Lower lobe of right lung (tissue), 2 donors: ENCODE data around the gene SREBF1. TPM values are rescaled to one million over a fixed set of nuclear protein-coding genes. Genes with fewer than 3 reads are reported as not detected.

Source experiments
- ATAC-seq, 2 donors: fragments of 200-7000 bp; cut with Tn5 transposase; one replicate each; pipeline ENCODE4 v1.9.1; 2020 to 2022; ENCODE audit warnings: mild to moderate bottlenecking in 2 of 2, moderate library complexity in 2 of 2
- DNase-seq: peaks from one replicate; pipeline ENCODE4 v3.0.0-alpha.2; 2020
- H3K27ac ChIP-seq: fragments of 200-600 bp; one replicate; pipeline ENCODE4 v1.8.0; 2022
- H3K27me3 ChIP-seq: fragments of 200-600 bp; one replicate; pipeline ENCODE4 v1.8.0; 2022; ENCODE audit warnings: low read depth
- H3K36me3 ChIP-seq: fragments of 200-600 bp; one replicate; pipeline ENCODE4 v1.8.0; 2022; ENCODE audit warnings: mild to moderate bottlenecking
- H3K4me1 ChIP-seq: fragments of 200-600 bp; one replicate; pipeline ENCODE4 v1.8.0; 2022
- H3K4me3 ChIP-seq: fragments of 200-600 bp; one replicate; pipeline ENCODE4 v1.8.0; 2022; ENCODE audit warnings: mild to moderate bottlenecking
- H3K9me3 ChIP-seq: fragments of 200-600 bp; one replicate; pipeline ENCODE4 v1.8.0; 2022
- CTCF ChIP-seq: fragments of 200-600 bp; IDR thresholded peaks from one replicate; pipeline ENCODE4 v1.8.0; 2022; ENCODE audit warnings: antibody characterized with exemption, mild to moderate bottlenecking
- intact Hi-C: fragments of 100-400 bp; cut with DNase I; formaldehyde crosslinking; loops from one replicate; pipeline ENCODE4 v1.11.0; 2022
- total RNA-seq: library from RNA; stranded (reverse); fragmentation: NEBNext Ultra II Directional; extraction: Animal tissue kit (Norgen Biotek cat#: 25700); gene quantifications from one replicate; pipeline ENCODE4 v1.2.1, GENCODE V29; 2021
- donor health status: DM: no; HTN: yes; CAD: no; lungs with severe emphysema.

The SREBF1 gene
- total RNA-seq, 1 donor from 2014 or later, result 77.2 TPM

GRCh38 chr17:17783116-17783824, 53.5 kb downstream of the SREBF1 start:
- Histone ChIP-seq H3K4me3 (peak overlapping the region; percentile 59), H3K27ac (peak overlapping the region; percentile 46), H3K4me1 (peaks cover 66% of the 10 kb centered on the region), H3K9me3 (no peaks in the 10 kb centered on the region), H3K27me3 (no peaks in the 10 kb centered on the region), H3K36me3 (no peaks in the 10 kb centered on the region)
- DNase-seq, result peak; percentile 71
- ATAC-seq, result peak; percentile 40 to 74
- TF ChIP-seq CTCF, result no peak
- intact Hi-C loops, result no loop called here

- intact Hi-C loops, result no loop called here
- DNase-seq (no peak), ATAC-seq (peak; percentile 1 to 13)
- no peak for TF ChIP-seq CTCF
- peak overlapping the region; percentile 59 for H3K4me3 ChIP-seq
- peak overlapping the region; percentile 46 for H3K27ac ChIP-seq
- no peaks in the 10 kb centered on the region for H3K27me3 ChIP-seq
- peaks cover 73% of the 10 kb centered on the region for H3K4me1 ChIP-seq
- H3K36me3 ChIP-seq, result no peaks in the 10 kb centered on the region
- H3K9me3 ChIP-seq, result no peaks in the 10 kb centered on the region
Measured at GRCh38 chr17:17782523-17783115, 54.2 kb downstream of the SREBF1 start.

DNA sequence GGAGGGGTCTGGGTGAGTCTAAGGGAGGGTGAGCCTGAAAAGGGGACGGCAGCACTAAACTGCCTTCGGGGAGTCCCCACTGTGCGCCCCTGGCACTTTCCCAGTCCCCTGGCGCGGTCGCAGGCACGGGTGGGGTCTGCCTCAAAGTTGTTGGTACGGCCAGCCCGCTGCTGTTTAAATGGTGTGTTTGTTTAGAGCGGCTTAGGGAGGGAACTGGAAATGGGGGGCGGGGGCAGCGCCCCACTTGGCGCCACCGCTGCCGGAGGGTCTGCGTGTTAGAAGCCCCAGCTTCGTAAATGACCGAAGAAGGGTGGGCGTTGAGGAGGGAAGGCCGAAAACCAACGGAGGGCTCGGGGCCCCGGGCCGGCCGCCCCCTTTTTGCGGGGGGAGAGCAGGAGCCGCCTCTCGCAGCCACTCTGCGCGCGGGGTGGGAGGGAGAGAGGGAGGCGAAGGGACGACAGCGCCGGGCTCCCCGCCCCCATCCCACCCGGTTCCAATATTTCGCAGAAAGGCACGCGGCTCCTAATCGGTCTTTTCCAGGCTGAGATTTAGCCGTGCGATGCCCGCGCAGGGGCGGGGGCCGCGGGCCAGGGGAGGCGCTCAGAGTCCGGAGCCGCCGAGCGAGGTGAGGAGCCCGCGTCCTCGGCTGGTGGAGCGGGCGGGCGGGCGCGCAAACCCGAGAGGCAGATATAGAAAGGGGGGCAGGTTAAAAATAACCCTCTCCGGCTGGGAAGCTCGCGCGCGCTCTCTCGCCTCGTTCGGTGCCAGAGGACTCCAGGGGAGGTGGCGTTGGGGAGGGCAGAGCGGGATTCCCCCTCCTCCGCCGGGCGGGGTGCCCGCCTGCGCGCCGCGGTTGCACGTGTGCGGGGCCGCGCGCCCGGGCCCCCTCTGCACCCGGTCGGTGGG, 54.9 kb downstream of the SREBF1 start:
- no peak for TF ChIP-seq CTCF

GRCh38 chr17:17780922-17781590, 55.7 kb downstream of the SREBF1 start:
- no peak for TF ChIP-seq CTCF
- H3K27me3 ChIP-seq, result no peaks in the 10 kb centered on the region
- DNase-seq, result no peak
- intact Hi-C loops, result no loop called here
- H3K27ac ChIP-seq, result peak overlapping the region; percentile 34
- ATAC-seq, result peak; percentile 26 to 27
- no peaks in the 10 kb centered on the region for H3K9me3 ChIP-seq
- peaks cover 74% of the 10 kb centered on the region for H3K4me1 ChIP-seq
- no peaks in the 10 kb centered on the region for H3K36me3 ChIP-seq
- peak overlapping the region; percentile 59 for H3K4me3 ChIP-seq

More for the DNA sequence above, 54.9 kb downstream of the SREBF1 start:
- Histone ChIP-seq H3K4me1 (peaks cover 74% of the 10 kb centered on the region), H3K9me3 (no peaks in the 10 kb centered on the region), H3K27me3 (no peaks in the 10 kb centered on the region), H3K4me3 (peak overlapping the region; percentile 59), H3K27ac (peak overlapping the region; percentile 34), H3K36me3 (no peaks in the 10 kb centered on the region)
- intact Hi-C loops, result no loop called here
- DNase-seq (no peak), ATAC-seq (peak; percentile 65 to 73)

DNA sequence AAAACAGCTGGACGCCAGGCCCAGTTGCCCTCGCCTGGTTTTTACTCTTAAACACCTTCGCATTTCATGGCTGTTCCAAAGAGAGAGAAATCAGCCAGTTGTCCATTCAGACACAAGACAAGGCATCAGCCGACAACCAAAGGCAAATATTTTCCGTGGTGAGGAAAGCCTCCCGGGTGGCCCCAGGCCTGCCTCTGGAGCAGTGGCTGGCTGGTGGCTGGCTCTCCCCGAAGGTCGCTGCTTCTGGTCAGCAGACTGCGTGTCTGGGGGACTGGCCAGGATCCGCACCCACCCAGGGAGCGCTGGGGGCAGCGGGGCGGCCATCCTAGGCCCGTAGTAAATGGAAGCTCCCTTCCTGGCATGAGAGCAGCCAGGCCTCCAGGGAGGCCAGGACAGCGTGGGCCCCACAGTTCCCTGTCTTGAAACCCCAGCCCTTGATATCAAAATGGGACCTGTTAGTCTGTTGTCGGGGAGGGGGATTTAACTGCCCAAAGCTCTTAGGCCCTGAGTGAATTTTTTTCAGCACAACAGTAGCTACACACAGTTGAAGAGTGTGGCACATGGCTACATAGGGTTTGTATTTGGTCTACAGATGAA, 57.7 kb downstream of the SREBF1 start:
- DNase-seq, result no peak
- H3K27ac ChIP-seq, result peak overlapping the region; percentile 63
- TF ChIP-seq CTCF, result no peak

More for the DNA sequence above, 57.7 kb downstream of the SREBF1 start:
- intact Hi-C loops, result no loop called here
- Histone ChIP-seq H3K9me3 (no peaks in the 10 kb centered on the region), H3K4me1 (peaks cover 66% of the 10 kb centered on the region), H3K4me3 (no peak overlapping the region), H3K27me3 (no peaks in the 10 kb centered on the region), H3K36me3 (no peaks in the 10 kb centered on the region)
- no peak for ATAC-seq
